OCI-LY7 (cell line): ENCODE results near the gene CCSER2. TPM values are rescaled to one million over a fixed set of nuclear protein-coding genes. Genes with fewer than 3 reads are reported as not detected.
"Not testable (repeated sequence)": the region's sequence is repeated elsewhere in the genome, so short reads cannot be mapped to it uniquely, and the experiment has no call there.

Experiments used
- BruUV-seq: library from RNA; stranded (reverse); fragments of 400-500 nt; replicated peaks from 2 replicates; lab custom pipeline; 2021; lab: Mats Ljungman, UMichigan
- CTCF ChIA-PET: fragments of 300-600 bp; sonication (Branson Sonifier 250); formaldehyde crosslinking; loops from one replicate; lab custom pipeline; 2022; ENCODE audit warnings: antibody characterized with exemption; ENCODE audit not compliant: unreplicated experiment; lab: Charles Lee
- POLR2A ChIA-PET: fragments of 300-600 bp; sonication (Branson Sonifier 250); formaldehyde crosslinking; loops from one replicate; lab custom pipeline; 2022; ENCODE audit warnings: antibody characterized with exemption; lab: Charles Lee
- DNase-seq: peaks from one replicate; pipeline ENCODE4 v3.0.0-alpha.2; 2015; ENCODE audit warnings: low spot score
- H2AFZ ChIP-seq: fragments of 200-600 bp; sonication (generic), shearing (Covaris generic); 2 replicates; pipeline ENCODE4 v1.6.1; 2014; ENCODE audit warnings: mild to moderate bottlenecking, antibody characterized with exemption, low read length, moderate library complexity
- H3K27ac ChIP-seq: fragments of 200-600 bp; sonication (generic); 2 replicates; pipeline ENCODE4 v1.5.1; 2014; ENCODE audit warnings: mixed run types, low read depth, mild to moderate bottlenecking, moderate library complexity, low read length, inconsistent platforms; ENCODE audit not compliant: poor library complexity, severe bottlenecking
- H3K36me3 ChIP-seq: fragments of 200-600 bp; sonication (generic); 2 replicates; pipeline ENCODE4 v1.6.1; 2014; ENCODE audit warnings: mild to moderate bottlenecking, antibody characterized with exemption, low read length, moderate library complexity, mixed read lengths; ENCODE audit not compliant: insufficient read depth
- H3K4me1 ChIP-seq: fragments of 200-600 bp; sonication (generic); 2 replicates; pipeline ENCODE4 v1.5.1; 2014; ENCODE audit warnings: mild to moderate bottlenecking, low read length; ENCODE audit not compliant: insufficient read depth, poor library complexity, severe bottlenecking
- H3K4me2 ChIP-seq: fragments of 200-600 bp; sonication (generic); 2 replicates; pipeline ENCODE4 v1.6.1; 2014; ENCODE audit warnings: mild to moderate bottlenecking, low read length
- H3K4me3 ChIP-seq: fragments of 200-600 bp; sonication (generic); 2 replicates; pipeline ENCODE4 v1.5.1; 2014; ENCODE audit warnings: mild to moderate bottlenecking, low read depth, low read length; ENCODE audit not compliant: poor library complexity, severe bottlenecking
- H3K79me2 ChIP-seq: fragments of 200-600 bp; sonication (generic); 2 replicates; pipeline ENCODE4 v1.6.1; 2016; ENCODE audit warnings: low read depth, mild to moderate bottlenecking, low read length, moderate library complexity, mixed read lengths; ENCODE audit not compliant: insufficient read depth
- H3K9me2 ChIP-seq: fragments of 200-600 bp; sonication (generic); 2 replicates; pipeline ENCODE4 v1.6.1; 2016; ENCODE audit warnings: mild to moderate bottlenecking, low read length, mixed read lengths; ENCODE audit not compliant: insufficient read depth
- H3K9me3 ChIP-seq: fragments of 200-600 bp; sonication (generic); 2 replicates; pipeline ENCODE4 v1.6.1; 2014; ENCODE audit warnings: mild to moderate bottlenecking, mixed run types, low read length, mixed read lengths
- H4K20me1 ChIP-seq: fragments of 200-600 bp; sonication (generic); 2 replicates; pipeline ENCODE4 v1.6.1; 2014; ENCODE audit warnings: mild to moderate bottlenecking, antibody characterized with exemption, low read length, moderate library complexity, mixed read lengths; ENCODE audit not compliant: insufficient read depth
- EZH2phosphoT487 ChIP-seq: fragments of 200-600 bp; sonication (generic); IDR thresholded peaks from 2 replicates; pipeline ENCODE4 v1.6.1; 2018; ENCODE audit warnings: low read depth, borderline replicate concordance, mild to moderate bottlenecking, mixed run types, antibody characterized with exemption, low read length, moderate library complexity, mixed read lengths
- intact Hi-C: fragments of 100-400 bp; cut with micrococcal nuclease; formaldehyde crosslinking; loops from one replicate; pipeline ENCODE4 v1.10.0; 2022; ENCODE audit not compliant: unreplicated experiment
- total RNA-seq, 2 experiments: library from RNA; depleted of rRNA in 1 of 2; stranded (reverse); fragments of >200 nt in 1 of 2; shearing (Covaris generic) in 1 of 2; gene quantifications; 2 replicates each; pipeline ENCODE4 v1.2.3, GENCODE V29; 2014 to 2022
- TF ChIP-seq, protein P1 (sequence below): fragments of 200-600 bp; sonication (generic); conservative IDR thresholded peaks from 2 replicates; pipeline ENCODE4 v1.5.1; 2014; ENCODE audit warnings: mild to moderate bottlenecking, antibody characterized with exemption, low read length, moderate library complexity, mixed read lengths

CCSER2 gene
- total RNA-seq, 2 experiments from 2014 or later, result 15.9 to 30.1 TPM

DNA sequence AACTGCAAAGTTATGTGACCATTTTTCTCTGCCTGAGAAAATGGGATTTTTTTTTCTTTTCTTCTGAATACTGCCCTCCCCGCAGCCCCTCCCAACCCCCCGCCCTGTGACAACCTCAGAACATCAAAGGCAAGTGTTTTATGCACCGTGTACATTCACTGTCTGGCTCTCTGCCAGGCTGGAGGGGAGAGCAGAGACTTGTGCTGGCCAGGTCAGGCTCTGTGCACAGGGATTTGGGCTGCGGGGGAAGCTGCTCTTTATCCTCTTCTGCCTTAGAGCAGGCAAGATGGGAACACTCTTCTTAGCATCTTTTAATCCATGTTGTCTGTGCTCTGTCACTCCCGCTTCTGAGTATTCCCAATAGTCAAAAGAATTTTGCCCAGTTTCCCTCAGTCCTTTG lies 195.1 kb downstream of the CCSER2 start:
- Histone ChIP-seq H3K79me2 (no peaks in the 10 kb centered on the region), H3K36me3 (no peaks in the 10 kb centered on the region), H4K20me1 (no peaks in the 10 kb centered on the region), H3K9me3 (no peaks in the 10 kb centered on the region), H3K27ac (no peak overlapping the region), H2AFZ (no peak overlapping the region), H3K4me2 (no peak overlapping the region), H3K4me3 (no peak overlapping the region), H3K9me2 (no peaks in the 10 kb centered on the region), H3K4me1 (no peaks in the 10 kb centered on the region)
- intact Hi-C loops, result no loop called here
- no TSS peak for BruUV-seq
- DNase-seq, result no peak
- ChIA-PET POLR2A (no interaction called here), CTCF (no interaction called here)
- TF ChIP-seq, protein P1, sequence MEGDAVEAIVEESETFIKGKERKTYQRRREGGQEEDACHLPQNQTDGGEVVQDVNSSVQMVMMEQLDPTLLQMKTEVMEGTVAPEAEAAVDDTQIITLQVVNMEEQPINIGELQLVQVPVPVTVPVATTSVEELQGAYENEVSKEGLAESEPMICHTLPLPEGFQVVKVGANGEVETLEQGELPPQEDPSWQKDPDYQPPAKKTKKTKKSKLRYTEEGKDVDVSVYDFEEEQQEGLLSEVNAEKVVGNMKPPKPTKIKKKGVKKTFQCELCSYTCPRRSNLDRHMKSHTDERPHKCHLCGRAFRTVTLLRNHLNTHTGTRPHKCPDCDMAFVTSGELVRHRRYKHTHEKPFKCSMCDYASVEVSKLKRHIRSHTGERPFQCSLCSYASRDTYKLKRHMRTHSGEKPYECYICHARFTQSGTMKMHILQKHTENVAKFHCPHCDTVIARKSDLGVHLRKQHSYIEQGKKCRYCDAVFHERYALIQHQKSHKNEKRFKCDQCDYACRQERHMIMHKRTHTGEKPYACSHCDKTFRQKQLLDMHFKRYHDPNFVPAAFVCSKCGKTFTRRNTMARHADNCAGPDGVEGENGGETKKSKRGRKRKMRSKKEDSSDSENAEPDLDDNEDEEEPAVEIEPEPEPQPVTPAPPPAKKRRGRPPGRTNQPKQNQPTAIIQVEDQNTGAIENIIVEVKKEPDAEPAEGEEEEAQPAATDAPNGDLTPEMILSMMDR, result no peak
- TF ChIP-seq EZH2phosphoT487, result no peak

DNA sequence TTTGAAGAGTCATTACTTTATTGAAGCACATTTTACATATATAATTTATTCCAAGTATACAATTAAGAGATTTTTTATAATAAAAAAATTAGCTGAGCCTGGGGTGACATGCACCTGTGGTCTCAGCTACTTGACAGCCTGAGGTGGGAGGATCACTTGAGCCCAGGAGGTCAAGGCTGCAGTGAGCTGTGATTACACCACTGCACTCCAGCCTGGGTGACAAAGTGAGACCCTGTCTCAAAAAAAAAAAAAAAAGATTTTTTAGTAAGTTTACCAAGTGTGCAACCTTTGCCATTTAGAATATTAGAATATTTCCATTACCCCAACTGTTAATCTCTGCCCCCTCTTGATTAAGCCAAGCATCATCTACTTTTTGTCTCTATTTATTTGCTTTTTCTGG lies 196.0 kb downstream of the CCSER2 start:
- no peak overlapping the region for H3K27ac ChIP-seq
- H3K9me3 ChIP-seq, result no peaks in the 10 kb centered on the region
- no peak overlapping the region for H3K4me2 ChIP-seq
- H3K9me2 ChIP-seq, result no peaks in the 10 kb centered on the region
- no peaks in the 10 kb centered on the region for H3K36me3 ChIP-seq
- no peaks in the 10 kb centered on the region for H3K79me2 ChIP-seq
- TF ChIP-seq, protein P1, result no peak
- no peak for TF ChIP-seq EZH2phosphoT487
- ChIA-PET CTCF (no interaction called here), POLR2A (no interaction called here)
- H4K20me1 ChIP-seq, result no peaks in the 10 kb centered on the region
- BruUV-seq, result no TSS peak
- no peaks in the 10 kb centered on the region for H3K4me1 ChIP-seq
- no peak overlapping the region for H3K4me3 ChIP-seq
- intact Hi-C loops, result no loop called here
- no peak overlapping the region for H2AFZ ChIP-seq
- no peak for DNase-seq

DNA sequence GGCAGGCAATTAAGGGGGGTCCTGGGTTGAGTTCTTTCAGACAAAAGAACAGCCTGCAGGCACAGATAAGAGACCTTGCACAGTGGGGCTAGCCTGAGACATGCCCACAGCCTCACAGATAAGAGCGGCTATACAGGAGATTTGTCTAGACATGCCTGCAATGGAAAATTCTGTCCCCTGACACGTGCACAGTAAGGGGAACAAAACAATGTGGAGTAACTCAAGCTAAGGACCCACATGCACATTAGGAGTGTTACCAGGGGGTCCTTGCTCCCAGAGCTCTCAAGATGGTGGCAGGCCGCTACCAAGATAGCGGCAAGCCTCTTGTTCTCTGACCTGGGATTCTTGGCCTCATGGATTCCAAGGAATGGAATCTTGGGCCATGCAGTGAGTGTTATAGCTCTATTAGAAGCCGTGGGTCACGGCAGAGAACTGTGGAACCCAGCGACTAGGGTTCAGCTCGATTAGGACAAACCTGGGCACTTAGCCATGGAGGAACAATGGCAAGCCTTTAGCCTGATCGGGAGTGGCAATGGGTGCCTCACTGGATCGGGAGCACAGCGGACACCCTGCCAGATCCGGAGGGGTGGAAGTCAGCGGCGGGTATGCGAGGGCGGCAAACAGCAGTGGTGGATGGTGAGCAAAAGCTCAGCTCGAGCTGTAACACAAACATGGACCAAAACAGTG lies 196.9 kb downstream of the CCSER2 start:
- intact Hi-C loops, result no loop called here

DNA sequence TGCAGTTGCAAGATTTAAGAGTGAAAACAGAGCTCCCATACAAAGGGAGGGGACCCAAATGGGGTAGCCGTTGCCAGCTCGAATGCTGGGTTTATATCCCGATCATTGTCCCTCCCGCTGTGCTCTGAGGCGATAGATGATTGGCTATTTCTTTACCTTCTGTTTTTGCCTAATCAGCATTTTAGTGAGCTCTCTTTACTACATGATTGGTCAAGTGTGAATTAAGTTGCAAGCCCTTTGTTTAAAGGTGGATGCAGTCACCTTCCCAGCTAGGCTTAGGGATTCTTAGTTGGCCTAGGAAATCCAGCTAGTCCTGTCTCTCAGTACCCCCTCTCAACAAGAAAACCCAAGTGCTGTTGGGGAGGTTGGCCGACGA lies 197.4 kb downstream of the CCSER2 start:
- CTCF ChIA-PET, DNase-seq: not testable (repeated sequence)
- POLR2A ChIA-PET, result interaction anchor here (0.6 kb wide), 1 partner anchor 112 kb away, joined by 3 read pairs; no protein-coding TSS in a partner anchor

More for the DNA sequence above, 196.9 kb downstream of the CCSER2 start:
- ChIA-PET POLR2A (no interaction called here), CTCF (no interaction called here)
- H4K20me1 ChIP-seq, result no peaks in the 10 kb centered on the region
- H2AFZ ChIP-seq, result no peak overlapping the region
- TF ChIP-seq, protein P1, result no peak
- TF ChIP-seq EZH2phosphoT487, result no peak
- H3K4me2 ChIP-seq, result no peak overlapping the region
- no peak overlapping the region for H3K27ac ChIP-seq
- no TSS peak for BruUV-seq
- no peaks in the 10 kb centered on the region for H3K4me1 ChIP-seq
- H3K4me3 ChIP-seq, result no peak overlapping the region
- H3K9me3 ChIP-seq, result no peaks in the 10 kb centered on the region
- no peak for DNase-seq
- no peaks in the 10 kb centered on the region for H3K36me3 ChIP-seq
- no peaks in the 10 kb centered on the region for H3K9me2 ChIP-seq
- H3K79me2 ChIP-seq, result no peaks in the 10 kb centered on the region

More for the DNA sequence above, 197.4 kb downstream of the CCSER2 start:
- H3K4me1 ChIP-seq, H2AFZ ChIP-seq, H3K4me2 ChIP-seq, H4K20me1 ChIP-seq, H3K9me2 ChIP-seq, H3K9me3 ChIP-seq, H3K27ac ChIP-seq, intact Hi-C loops, H3K79me2 ChIP-seq, H3K36me3 ChIP-seq, H3K4me3 ChIP-seq, BruUV-seq: not testable (repeated sequence)
